CD8-positive, alpha-beta memory T cell (primary cell): Measurements from ENCODE around the gene SH2B3. TPM values are rescaled to one million over a fixed set of nuclear protein-coding genes. Genes with fewer than 3 reads are reported as not detected.
"Not testable (repeated sequence)": the region's sequence is repeated elsewhere in the genome, so short reads cannot be mapped to it uniquely, and the experiment has no call there.

ENCODE experiments used
- CTCF ChIA-PET: fragments of 350-600 bp; sonication (Branson Sonifier 250); formaldehyde crosslinking; loops from one replicate; lab custom pipeline; 2021; ENCODE audit warnings: antibody characterized with exemption; lab: Charles Lee
- POLR2A ChIA-PET: fragments of 350-600 bp; sonication (Branson Sonifier 250); formaldehyde crosslinking; loops from one replicate; lab custom pipeline; 2021; ENCODE audit warnings: antibody characterized with exemption; lab: Charles Lee
- DNase-seq, 5 donors: peaks; one replicate each; pipeline versions ENCODE4 v3.0.0 to v3.0.0-alpha.2; 2020 to 2022; ENCODE audit warnings: mixed read lengths in 1 of 5
- H3K27ac ChIP-seq: one replicate; pipeline ENCODE4 v1.7.0; 2013; ENCODE audit warnings: low read depth, mild to moderate bottlenecking, low read length, moderate library complexity
- H3K27me3 ChIP-seq: 2 replicates; pipeline ENCODE4 v1.7.0; 2013; ENCODE audit warnings: low read length, mild to moderate bottlenecking; ENCODE audit not compliant: insufficient read depth, poor library complexity, severe bottlenecking
- H3K36me3 ChIP-seq: 2 replicates; pipeline ENCODE4 v1.7.0; 2013; ENCODE audit warnings: mild to moderate bottlenecking, low read length, moderate library complexity; ENCODE audit not compliant: insufficient read depth
- H3K4me1 ChIP-seq: 2 replicates; pipeline ENCODE4 v1.7.0; 2013; ENCODE audit warnings: mild to moderate bottlenecking, low read length, moderate library complexity; ENCODE audit not compliant: insufficient read depth
- H3K4me3 ChIP-seq: 2 replicates; pipeline ENCODE4 v1.7.0; 2013; ENCODE audit warnings: mild to moderate bottlenecking, low read length
- H3K9me3 ChIP-seq: 2 replicates; pipeline ENCODE4 v1.7.0; 2013; ENCODE audit warnings: mild to moderate bottlenecking, low read length
- H3K27ac Mint-ChIP-seq, 8 donors: one replicate each; pipeline ENCODE4 v1.8.0; 2020 to 2021; ENCODE audit warnings: mixed read lengths in 8 of 8, mild to moderate bottlenecking in 6 of 8, inconsistent platforms in 3 of 8, moderate library complexity in 3 of 8
- H3K27me3 Mint-ChIP-seq, 2 donors: one replicate each; pipeline ENCODE4 v1.8.0; 2020 to 2021; ENCODE audit warnings: mixed read lengths in 2 of 2, mild to moderate bottlenecking in 1 of 2, moderate library complexity in 1 of 2
- H3K36me3 Mint-ChIP-seq, 3 donors: one replicate each; pipeline ENCODE4 v1.8.0; 2020 to 2021; ENCODE audit warnings: mixed read lengths in 3 of 3, inconsistent platforms in 1 of 3, mild to moderate bottlenecking in 1 of 3
- H3K4me1 Mint-ChIP-seq, 3 donors: one replicate each; pipeline ENCODE4 v1.8.0; 2020 to 2021; ENCODE audit warnings: mixed read lengths in 3 of 3, inconsistent platforms in 1 of 3, mild to moderate bottlenecking in 1 of 3
- H3K4me3 Mint-ChIP-seq, 7 donors: one replicate each; pipeline ENCODE4 v1.8.0; 2020 to 2021; ENCODE audit warnings: mixed read lengths in 7 of 7, mild to moderate bottlenecking in 6 of 7, moderate library complexity in 4 of 7, inconsistent platforms in 2 of 7
- H3K9me3 Mint-ChIP-seq, 5 donors: one replicate each; pipeline ENCODE4 v1.8.0; 2020 to 2022; ENCODE audit warnings: mixed read lengths in 5 of 5, mild to moderate bottlenecking in 3 of 5, moderate library complexity in 2 of 5, inconsistent platforms in 1 of 5
- polyA plus RNA-seq: library from polyadenylated mRNA; unstranded; fragments of 300-500 nt; fragmentation: Illumina TruSeq; gene quantifications from one replicate; pipeline ENCODE4 v1.2.3, GENCODE V29; 2021
- total RNA-seq, 2 experiments: library from RNA; stranded (reverse); gene quantifications; one replicate each; pipeline ENCODE4 v1.2.3, GENCODE V29; 2021

The SH2B3 gene
- total and polyA plus RNA-seq, 3 experiments from 2014 or later = 11.1 to 48.9 (median 46.8) TPM

DNA sequence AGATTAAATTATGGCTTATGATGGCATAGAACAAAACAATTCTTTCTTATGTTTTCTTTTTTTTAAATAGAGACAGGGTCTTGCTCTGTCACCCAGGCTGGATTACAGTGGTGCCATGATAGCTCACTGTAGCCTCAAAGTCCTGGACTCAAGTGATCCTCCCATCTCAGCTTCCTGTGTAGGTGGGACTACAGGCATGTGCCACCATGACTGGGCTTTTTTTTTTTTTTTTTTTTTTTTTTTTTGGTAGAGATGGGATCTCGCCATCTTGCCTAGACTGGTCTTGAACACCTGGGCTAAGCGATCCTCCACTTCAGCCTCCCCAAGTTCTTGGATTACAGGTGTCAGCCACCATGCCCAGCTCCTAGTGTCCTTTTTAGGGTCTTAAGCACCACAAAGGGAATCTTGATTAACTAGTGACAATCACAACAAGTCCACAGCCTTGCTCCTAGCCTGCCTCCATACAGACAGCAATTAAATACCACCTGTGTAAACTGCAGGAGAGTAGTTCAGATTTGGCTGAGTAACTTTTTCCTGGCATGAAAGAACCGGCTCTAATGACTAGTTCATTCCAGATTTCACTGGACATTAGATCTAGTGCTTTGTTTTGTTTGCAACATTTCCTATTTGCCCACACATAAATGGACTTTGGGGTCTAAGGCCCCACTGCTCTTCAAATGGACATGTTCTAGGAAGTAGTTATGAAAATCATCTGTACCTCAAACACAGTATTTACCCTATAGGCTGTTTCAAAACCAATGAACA is 61.6 kb downstream of the SH2B3 start:
- no peak overlapping the region for H3K27ac ChIP-seq
- no peaks in the 10 kb centered on the region for H3K27me3 ChIP-seq
- Mint-ChIP-seq H3K27me3 (no peaks in the 10 kb centered on the region), H3K9me3 (no peaks in the 10 kb centered on the region), H3K27ac (peak overlapping the region in 3 of 8 donors; percentile 4 to 75 (median 19)), H3K4me3 (no peak overlapping the region), H3K4me1 (peaks cover 0 to 4% (median 2%) of the 10 kb centered on the region in 3 donors), H3K36me3 (peaks cover 0 to 56% (median 14%) of the 10 kb centered on the region in 3 donors)
- peaks cover 3% of the 10 kb centered on the region for H3K36me3 ChIP-seq
- ChIA-PET CTCF (interaction anchor here (0.6 to 1.0 kb wide), 2 partner anchors 55 to 70 kb away, joined by 3 read pairs; no protein-coding TSS in a partner anchor), POLR2A (interaction anchor here (0.6 to 0.7 kb wide), 2 partner anchors 42 to 127 kb away, joined by 7 read pairs; no protein-coding TSS in a partner anchor)
- no peak for DNase-seq
- no peak overlapping the region for H3K4me3 ChIP-seq
- H3K4me1 ChIP-seq = no peaks in the 10 kb centered on the region
- no peaks in the 10 kb centered on the region for H3K9me3 ChIP-seq

DNA sequence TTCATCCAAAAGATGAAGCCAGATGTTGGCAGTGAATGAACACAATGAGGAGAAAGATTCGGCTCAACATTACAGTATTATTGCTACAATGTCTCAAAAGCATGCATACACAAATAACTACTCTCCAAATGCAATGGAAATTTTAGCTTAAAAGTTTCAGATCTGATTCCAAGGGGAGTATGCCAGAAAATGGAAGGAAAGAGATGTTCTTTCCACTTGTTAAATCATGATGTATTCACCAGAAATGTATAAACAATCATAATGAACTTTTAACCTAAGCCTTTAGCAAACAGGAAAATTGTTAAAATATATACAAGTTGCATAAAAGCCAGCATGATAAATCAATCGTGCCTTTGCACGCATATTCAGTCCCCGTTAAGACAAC is 62.1 kb downstream of the SH2B3 start:
- H3K27ac Mint-ChIP-seq = peak overlapping the region in 2 of 8 donors; percentile 4 to 19
- peaks cover 0 to 54% (median 14%) of the 10 kb centered on the region in 3 donors for H3K36me3 Mint-ChIP-seq
- H3K27me3 Mint-ChIP-seq = no peaks in the 10 kb centered on the region
- no peak for DNase-seq
- Histone ChIP-seq H3K27ac (no peak overlapping the region), H3K36me3 (peaks cover 3% of the 10 kb centered on the region), H3K4me1 (no peaks in the 10 kb centered on the region), H3K27me3 (no peaks in the 10 kb centered on the region), H3K9me3 (no peaks in the 10 kb centered on the region), H3K4me3 (no peak overlapping the region)
- no peak overlapping the region for H3K4me3 Mint-ChIP-seq
- ChIA-PET CTCF (interaction anchor here (0.6 kb wide), 1 partner anchor 56 kb away, joined by 3 read pairs; no protein-coding TSS in a partner anchor), POLR2A (no interaction called here)
- H3K4me1 Mint-ChIP-seq = peaks cover 0 to 4% (median 0%) of the 10 kb centered on the region in 3 donors
- no peaks in the 10 kb centered on the region for H3K9me3 Mint-ChIP-seq

DNA sequence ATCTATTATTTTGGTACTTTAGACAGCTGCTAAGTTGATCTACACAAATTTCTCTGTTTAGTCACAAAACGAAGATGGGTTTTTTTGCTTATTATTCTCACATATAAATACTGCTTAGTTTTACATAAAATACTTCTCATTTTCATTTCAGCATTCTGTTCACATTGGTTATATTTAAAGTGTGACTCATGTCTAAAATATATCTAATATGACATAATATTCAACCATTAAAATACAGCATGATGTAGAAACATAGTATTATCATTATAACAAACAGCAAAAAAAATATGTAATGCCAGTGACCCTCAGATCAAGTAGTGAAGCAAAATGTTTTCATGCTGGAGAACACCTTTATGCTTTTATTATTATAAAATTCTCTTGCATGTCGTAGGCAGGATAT is 63.7 kb downstream of the SH2B3 start:
- no peaks in the 10 kb centered on the region for H3K9me3 ChIP-seq
- no peaks in the 10 kb centered on the region for H3K27me3 ChIP-seq
- peaks cover 3% of the 10 kb centered on the region for H3K36me3 ChIP-seq
- ChIA-PET POLR2A (no interaction called here), CTCF (no interaction called here)
- H3K4me1 ChIP-seq = no peaks in the 10 kb centered on the region
- no peak overlapping the region for H3K4me3 Mint-ChIP-seq
- no peaks in the 10 kb centered on the region for H3K27me3 Mint-ChIP-seq
- no peak overlapping the region for H3K27ac ChIP-seq
- peaks cover 0 to 4% (median 0%) of the 10 kb centered on the region in 3 donors for H3K4me1 Mint-ChIP-seq
- DNase-seq = no peak
- no peak overlapping the region for H3K27ac Mint-ChIP-seq
- H3K9me3 Mint-ChIP-seq = no peaks in the 10 kb centered on the region
- H3K36me3 Mint-ChIP-seq = peaks cover 4 to 60% (median 18%) of the 10 kb centered on the region in 3 donors
- H3K4me3 ChIP-seq = no peak overlapping the region

DNA sequence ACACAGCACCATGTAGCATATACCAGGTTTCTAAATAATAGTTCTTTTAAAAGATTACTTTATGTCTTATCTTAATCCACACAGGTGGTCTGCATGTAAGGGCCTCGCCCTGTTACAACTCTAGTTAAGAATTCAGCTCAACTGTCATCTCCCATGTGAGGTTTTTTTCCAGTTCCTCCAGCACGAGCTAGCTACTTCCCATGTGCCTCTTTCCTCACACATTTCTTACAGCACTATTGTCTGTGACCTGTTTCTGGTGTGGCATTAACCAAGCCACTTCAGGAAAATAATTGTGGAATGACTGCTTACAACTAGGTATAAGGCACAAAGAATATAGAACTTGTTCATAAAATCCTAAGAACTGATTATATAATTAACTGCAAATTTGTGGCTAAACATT is 65.5 kb downstream of the SH2B3 start:
- peaks cover 3% of the 10 kb centered on the region for H3K36me3 ChIP-seq
- H3K4me1 ChIP-seq = no peaks in the 10 kb centered on the region
- no peak overlapping the region for H3K27ac ChIP-seq
- H3K27me3 ChIP-seq = no peaks in the 10 kb centered on the region
- H3K27me3 Mint-ChIP-seq = no peaks in the 10 kb centered on the region
- H3K9me3 Mint-ChIP-seq = no peaks in the 10 kb centered on the region
- DNase-seq = no peak
- H3K4me3 Mint-ChIP-seq = no peak overlapping the region
- no peak overlapping the region for H3K4me3 ChIP-seq
- H3K36me3 Mint-ChIP-seq = peaks cover 4 to 64% (median 16%) of the 10 kb centered on the region in 3 donors
- peak overlapping the region in 2 of 8 donors; percentile 41 to 75 for H3K27ac Mint-ChIP-seq
- POLR2A ChIA-PET = no interaction called here
- CTCF ChIA-PET = interaction anchor here (2.5 kb wide), 1 partner anchor 74 kb away, joined by 11 read pairs; no protein-coding TSS in a partner anchor
- H3K4me1 Mint-ChIP-seq = peaks cover 0 to 4% (median 0%) of the 10 kb centered on the region in 3 donors
- no peaks in the 10 kb centered on the region for H3K9me3 ChIP-seq

DNA sequence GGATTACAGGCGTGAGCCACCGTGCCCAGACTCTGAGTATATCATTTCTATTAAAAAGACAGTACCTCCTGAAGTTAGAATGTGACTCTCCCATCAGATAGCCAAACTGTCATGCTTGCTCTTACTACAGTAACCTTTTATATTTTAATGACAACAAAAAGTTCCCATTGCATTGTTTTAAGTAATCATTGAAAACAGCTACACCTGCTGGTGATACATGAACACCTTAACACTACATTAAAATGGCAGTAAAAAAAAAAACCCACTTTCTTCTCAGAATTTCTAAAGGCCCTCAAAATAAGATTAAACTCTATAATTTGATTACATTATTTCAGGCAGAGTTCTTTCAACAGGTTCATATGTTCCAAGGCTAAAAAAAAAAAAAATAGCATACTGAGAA is 76.7 kb downstream of the SH2B3 start:
- Histone ChIP-seq H3K27ac (no peak overlapping the region), H3K36me3 (peaks cover 11% of the 10 kb centered on the region), H3K4me1 (no peaks in the 10 kb centered on the region), H3K4me3 (no peak overlapping the region), H3K9me3 (no peaks in the 10 kb centered on the region), H3K27me3 (no peaks in the 10 kb centered on the region)
- Mint-ChIP-seq H3K9me3 (no peaks in the 10 kb centered on the region), H3K4me1 (no peaks in the 10 kb centered on the region), H3K27me3 (no peaks in the 10 kb centered on the region), H3K4me3 (no peak overlapping the region), H3K36me3 (peaks cover 11 to 67% (median 15%) of the 10 kb centered on the region in 3 donors), H3K27ac (peak overlapping the region in 3 of 8 donors; percentile 32 to 54 (median 43))
- CTCF ChIA-PET = interaction anchor here (0.9 to 1.4 kb wide), 2 partner anchors 38 to 86 kb away, joined by 3 to 7 read pairs; no protein-coding TSS in a partner anchor
- POLR2A ChIA-PET = no interaction called here
- no peak for DNase-seq

DNA sequence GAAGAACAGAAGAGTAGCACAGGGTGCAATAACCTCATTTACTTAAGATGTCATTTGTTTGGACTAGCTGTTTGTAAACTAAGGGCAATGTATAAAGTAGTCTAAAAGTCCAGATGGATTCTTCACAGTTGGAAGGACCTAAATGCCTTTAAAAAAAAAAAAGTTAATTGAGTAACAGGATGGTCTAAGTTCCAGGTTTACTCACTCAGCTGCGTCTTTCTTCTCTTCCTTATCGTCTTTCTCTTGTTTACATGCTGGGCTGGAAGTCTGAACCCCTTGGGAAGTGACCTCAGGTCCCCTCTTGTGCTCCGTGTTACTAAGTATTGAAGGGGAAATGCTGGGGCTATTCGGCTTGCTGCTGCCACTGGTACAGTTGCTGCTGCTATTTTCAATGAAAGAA is 82.5 kb downstream of the SH2B3 start:
- Mint-ChIP-seq H3K4me3 (no peak overlapping the region), H3K9me3 (no peaks in the 10 kb centered on the region)
- H3K4me1 ChIP-seq = no peaks in the 10 kb centered on the region

DNA sequence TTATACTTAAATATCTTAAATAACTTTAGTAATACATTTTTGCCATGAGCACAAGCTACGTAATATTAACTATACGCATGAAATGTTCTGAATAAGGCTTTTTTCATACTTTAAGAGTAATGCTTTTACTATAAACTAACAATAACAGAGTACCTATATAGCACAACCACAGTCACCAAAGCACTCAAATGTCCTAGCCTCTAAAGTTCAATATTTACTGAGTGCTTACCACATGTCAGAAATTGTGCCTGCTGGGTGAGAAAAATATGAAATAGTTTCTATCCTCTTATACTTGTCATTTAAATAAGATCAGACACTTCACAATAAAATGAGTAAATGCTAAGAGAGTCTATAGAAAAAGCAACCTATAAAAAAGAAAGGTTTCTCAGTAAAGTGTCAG is 83.1 kb downstream of the SH2B3 start:
- POLR2A ChIA-PET = no interaction called here

More for the DNA sequence above, 82.5 kb downstream of the SH2B3 start:
- no peaks in the 10 kb centered on the region for H3K9me3 ChIP-seq
- H3K27ac Mint-ChIP-seq = no peak overlapping the region
- no peak overlapping the region for H3K4me3 ChIP-seq
- no peaks in the 10 kb centered on the region for H3K27me3 ChIP-seq
- peaks cover 4 to 78% (median 23%) of the 10 kb centered on the region in 3 donors for H3K36me3 Mint-ChIP-seq
- peaks cover 20% of the 10 kb centered on the region for H3K36me3 ChIP-seq
- no peak for DNase-seq
- ChIA-PET POLR2A (no interaction called here), CTCF (interaction anchor here (1.0 to 1.3 kb wide), 2 partner anchors 8 to 36 kb away, joined by 3 to 4 read pairs; no protein-coding TSS in a partner anchor)
- H3K4me1 Mint-ChIP-seq = no peaks in the 10 kb centered on the region
- H3K27me3 Mint-ChIP-seq = no peaks in the 10 kb centered on the region
- H3K27ac ChIP-seq = no peak overlapping the region

DNA sequence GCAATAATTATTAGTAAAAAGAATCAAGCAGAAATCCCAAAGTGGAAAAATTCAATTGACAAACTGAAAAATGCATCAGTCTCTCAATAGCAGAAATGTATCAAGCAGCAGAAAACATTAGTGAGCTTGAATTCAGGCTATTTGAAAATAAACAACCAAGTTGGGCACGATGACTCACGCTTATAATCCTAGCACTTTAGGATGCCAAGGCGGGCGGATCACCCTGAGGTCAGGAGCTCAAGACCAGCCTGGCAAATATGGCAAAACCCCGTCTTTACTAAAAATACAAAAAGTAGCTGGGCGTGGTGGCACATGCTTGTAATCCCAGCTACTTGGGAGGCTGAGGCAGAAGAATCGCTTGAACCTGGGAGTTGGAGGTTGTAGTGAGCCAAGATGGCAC is 87.3 kb downstream of the SH2B3 start:
- H3K27me3 Mint-ChIP-seq, H3K4me1 ChIP-seq, H3K9me3 Mint-ChIP-seq, H3K27ac ChIP-seq, H3K27ac Mint-ChIP-seq, H3K9me3 ChIP-seq, H3K36me3 ChIP-seq, H3K4me3 ChIP-seq, POLR2A ChIA-PET, H3K4me1 Mint-ChIP-seq, DNase-seq, H3K4me3 Mint-ChIP-seq, CTCF ChIA-PET, H3K27me3 ChIP-seq: not testable (repeated sequence)
- H3K36me3 Mint-ChIP-seq = peaks cover 0 to 69% (median 13%) of the 10 kb centered on the region in 3 donors

More for the DNA sequence above, 83.1 kb downstream of the SH2B3 start:
- Mint-ChIP-seq H3K4me3 (no peak overlapping the region), H3K4me1 (no peaks in the 10 kb centered on the region), H3K36me3 (peaks cover 4 to 76% (median 23%) of the 10 kb centered on the region in 3 donors), H3K9me3 (no peaks in the 10 kb centered on the region), H3K27ac (peak overlapping the region in 1 of 8 donors; percentile 52), H3K27me3 (no peaks in the 10 kb centered on the region)
- H3K36me3 ChIP-seq = peaks cover 20% of the 10 kb centered on the region
- no peak for DNase-seq
- no peaks in the 10 kb centered on the region for H3K9me3 ChIP-seq
- CTCF ChIA-PET = interaction anchor here (1.0 to 1.5 kb wide), 2 partner anchors 9 to 37 kb away, joined by 3 to 5 read pairs; no protein-coding TSS in a partner anchor
- H3K27ac ChIP-seq = no peak overlapping the region
- H3K4me3 ChIP-seq = no peak overlapping the region
- H3K4me1 ChIP-seq = no peaks in the 10 kb centered on the region
- no peaks in the 10 kb centered on the region for H3K27me3 ChIP-seq
